OCI-LY3 (cell line): ENCODE measurements around the gene PHF14.

Experiments used
- CTCF ChIP-seq: fragments of 200-600, 300-600 bp; sonication (generic); IDR thresholded peaks from 2 replicates; pipeline ENCODE4 v1.5.1; 2014; ENCODE audit warnings: antibody characterized with exemption, low read length, low read depth
- EZH2phosphoT487 ChIP-seq: fragments of 200-600 bp; shearing (Covaris generic); IDR thresholded peaks from 2 replicates; pipeline ENCODE4 v1.6.1; 2018; ENCODE audit warnings: antibody characterized with exemption, mixed run types, low read depth

GRCh38 chr7:10952588-10952987 is 21.1 kb upstream of the PHF14 start:
- TF ChIP-seq CTCF (no peak), EZH2phosphoT487 (no peak)
